Peyer's patch (tissue), 4 donors: Measurements from ENCODE around the gene HOXD11.

ENCODE experiments used
- CTCF ChIP-seq, 6 experiments: fragments of 450-650 bp in 4 of 6; fragments of 200-600 bp in 2 of 6; sonication (generic) in 1 of 6; IDR thresholded peaks; one replicate each; pipeline ENCODE4 v1.5.1; 2017 to 2019; ENCODE audit warnings: antibody characterized with exemption in 6 of 6, mild to moderate bottlenecking in 3 of 6, moderate library complexity in 1 of 6
- POLR2A ChIP-seq, 2 donors: fragments of 450-650 bp; IDR thresholded peaks; one replicate each; pipeline ENCODE4 v1.5.1; 2017; ENCODE audit warnings: antibody characterized with exemption in 2 of 2, mild to moderate bottlenecking in 2 of 2, moderate library complexity in 2 of 2

GRCh38 chr2:176087330-176088047 lies 19.6 kb upstream of the HOXD11 start:
- TF ChIP-seq CTCF (IDR thresholded peaks at IDR 0.05) (no peak), POLR2A (IDR thresholded peaks at IDR 0.05) (no peak)
